ENCODE results near the gene ATP12A.

GRCh38 chr13:24694907-24695306, 14.7 kb downstream of the ATP12A start:
- TF ChIP-seq GTF2F1 (IDR thresholded peaks at IDR 0.05; ENCODE audit: borderline replicate concordance, low read depth, low read length) (no peak), KDM1A (IDR thresholded peaks at IDR 0.05; ENCODE audit: borderline replicate concordance, low read length) (no peak), BCL11A (IDR thresholded peaks at IDR 0.05; ENCODE audit: low read depth in 2 of 2, low read length in 2 of 2) (no peak)

All from H1 (cell line).